GM19463 (cell line): Measurements from ENCODE around the gene ANKK1.

ENCODE experiments used
- ATAC-seq: cut with Tn5 transposase; IDR thresholded peaks from one replicate; pipeline ENCODE4 v1.9.1; 2021; ENCODE audit warnings: mild to moderate bottlenecking, moderate library complexity; ENCODE audit not compliant: unreplicated experiment

ANKK1 gene, protein sequence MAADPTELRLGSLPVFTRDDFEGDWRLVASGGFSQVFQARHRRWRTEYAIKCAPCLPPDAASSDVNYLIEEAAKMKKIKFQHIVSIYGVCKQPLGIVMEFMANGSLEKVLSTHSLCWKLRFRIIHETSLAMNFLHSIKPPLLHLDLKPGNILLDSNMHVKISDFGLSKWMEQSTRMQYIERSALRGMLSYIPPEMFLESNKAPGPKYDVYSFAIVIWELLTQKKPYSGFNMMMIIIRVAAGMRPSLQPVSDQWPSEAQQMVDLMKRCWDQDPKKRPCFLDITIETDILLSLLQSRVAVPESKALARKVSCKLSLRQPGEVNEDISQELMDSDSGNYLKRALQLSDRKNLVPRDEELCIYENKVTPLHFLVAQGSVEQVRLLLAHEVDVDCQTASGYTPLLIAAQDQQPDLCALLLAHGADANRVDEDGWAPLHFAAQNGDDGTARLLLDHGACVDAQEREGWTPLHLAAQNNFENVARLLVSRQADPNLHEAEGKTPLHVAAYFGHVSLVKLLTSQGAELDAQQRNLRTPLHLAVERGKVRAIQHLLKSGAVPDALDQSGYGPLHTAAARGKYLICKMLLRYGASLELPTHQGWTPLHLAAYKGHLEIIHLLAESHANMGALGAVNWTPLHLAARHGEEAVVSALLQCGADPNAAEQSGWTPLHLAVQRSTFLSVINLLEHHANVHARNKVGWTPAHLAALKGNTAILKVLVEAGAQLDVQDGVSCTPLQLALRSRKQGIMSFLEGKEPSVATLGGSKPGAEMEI

DNA sequence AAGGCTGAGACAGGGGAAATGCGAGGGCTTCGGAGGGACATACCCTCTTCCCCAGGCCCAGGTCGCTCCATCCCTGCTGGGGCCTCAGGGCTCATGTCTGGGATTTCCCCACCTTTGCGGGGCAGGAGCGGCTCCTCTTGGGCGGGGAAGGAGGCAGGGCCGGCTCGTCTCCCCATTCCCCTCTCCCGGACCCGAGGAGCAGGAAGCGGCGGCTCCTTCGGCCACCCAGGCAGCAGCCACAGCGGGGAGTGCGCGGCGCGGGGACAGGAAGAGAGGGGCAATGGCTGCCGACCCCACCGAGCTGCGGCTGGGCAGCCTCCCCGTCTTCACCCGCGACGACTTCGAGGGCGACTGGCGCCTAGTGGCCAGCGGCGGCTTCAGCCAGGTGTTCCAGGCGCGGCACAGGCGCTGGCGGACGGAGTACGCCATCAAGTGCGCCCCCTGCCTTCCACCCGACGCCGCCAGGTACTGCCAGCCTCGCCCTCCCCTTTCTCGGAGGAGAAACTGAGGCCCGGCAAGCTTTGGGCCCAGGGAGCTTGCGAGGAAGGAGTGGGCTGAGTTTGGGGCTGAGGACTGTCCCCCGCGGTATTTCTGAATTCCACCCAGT lies at the start of gene ANKK1:
Gene ANKK1 (plus strand): TSS at position 175 of the 607 bp plus-strand sequence. CDS start 106 bp downstream, at position 281.
- no peak for ATAC-seq

DNA sequence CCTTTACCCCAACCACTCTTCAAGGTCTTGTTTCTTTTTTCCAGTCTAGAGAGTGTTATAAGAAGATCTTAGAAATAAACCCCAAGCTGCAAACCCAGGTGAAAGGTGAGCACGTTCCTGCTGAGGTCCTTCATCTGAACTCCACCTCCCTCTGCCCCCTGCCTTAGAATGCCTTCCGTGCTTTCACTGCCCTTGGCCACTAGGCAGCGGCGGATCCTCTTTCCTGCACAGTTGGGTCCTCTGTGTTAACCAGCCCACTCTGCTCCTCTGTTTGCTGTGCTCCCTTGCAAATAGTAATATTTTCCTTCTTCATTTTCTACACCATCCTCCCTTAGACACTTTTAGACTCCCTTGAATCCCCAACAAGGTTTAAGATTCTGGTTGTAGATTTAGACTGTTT lies 48.8 kb upstream of the ANKK1 start:
- no peak for ATAC-seq

DNA sequence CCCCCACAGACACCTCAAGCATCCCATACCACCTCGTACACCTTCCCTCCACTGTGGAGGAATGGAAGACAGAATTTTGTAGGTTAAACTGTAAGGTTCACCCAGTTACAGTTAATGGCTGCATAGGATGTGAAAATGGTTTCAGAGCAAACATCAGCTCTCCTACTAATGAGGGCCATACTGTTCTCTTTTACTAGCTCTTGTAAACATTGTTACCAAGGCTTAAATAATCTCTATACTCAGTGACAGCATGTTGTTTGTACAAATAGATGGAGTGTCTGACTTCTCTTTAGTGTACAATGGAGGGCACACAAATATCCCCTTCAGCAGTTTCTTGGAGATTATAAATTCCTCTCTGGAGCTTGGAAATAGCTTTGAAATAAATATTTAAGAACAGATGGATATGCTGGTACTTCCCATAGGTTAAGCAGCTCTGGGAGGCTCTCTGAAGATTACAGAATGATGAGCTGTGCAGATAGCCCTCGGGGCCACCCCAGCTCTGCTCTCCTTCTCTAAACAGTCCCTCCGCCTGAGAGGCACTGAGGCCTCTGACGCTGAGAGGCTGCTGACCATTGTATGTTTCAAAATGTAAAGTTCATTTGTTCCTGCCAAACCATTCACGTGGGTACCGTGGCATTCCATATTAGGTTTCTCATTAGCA lies 47.5 kb upstream of the ANKK1 start:
- no peak for ATAC-seq

DNA sequence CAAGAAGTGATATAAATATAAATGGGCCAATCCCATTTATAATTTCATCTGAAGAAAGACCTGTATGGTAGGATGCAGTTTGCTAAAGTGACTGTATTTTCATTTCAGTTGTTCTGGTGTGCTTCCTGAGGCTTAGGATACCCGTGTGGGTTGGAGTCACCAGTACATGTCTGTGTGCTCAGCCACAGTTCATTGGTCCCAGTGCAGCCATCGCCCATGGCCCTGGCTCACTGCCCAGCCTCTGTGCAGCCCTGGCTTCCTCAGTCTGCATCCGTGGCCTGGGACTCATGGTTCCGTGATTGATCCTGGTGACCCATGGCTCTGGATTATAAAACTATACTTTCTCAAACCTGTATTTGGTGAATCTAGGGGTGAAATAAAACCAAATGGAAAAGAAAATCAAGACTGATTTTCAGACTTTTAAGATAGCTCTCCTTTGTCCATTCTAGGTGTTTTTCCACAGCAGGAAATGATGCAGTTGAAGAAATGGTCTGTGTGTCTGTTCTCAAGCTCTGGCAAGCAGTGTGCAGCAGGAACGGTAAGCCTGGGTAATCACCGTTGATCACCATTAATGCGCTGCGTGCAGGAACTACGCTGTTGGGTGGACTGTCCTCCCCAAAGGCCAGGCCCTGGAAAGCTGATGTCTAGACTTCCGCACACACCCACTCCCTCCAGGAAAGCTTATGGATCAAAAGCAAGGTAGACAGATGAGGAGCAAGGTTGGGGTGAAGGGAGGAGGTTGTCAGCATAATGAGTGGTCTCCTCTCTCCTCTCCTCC lies 46.0 kb upstream of the ANKK1 start:
- ATAC-seq: no peak

DNA sequence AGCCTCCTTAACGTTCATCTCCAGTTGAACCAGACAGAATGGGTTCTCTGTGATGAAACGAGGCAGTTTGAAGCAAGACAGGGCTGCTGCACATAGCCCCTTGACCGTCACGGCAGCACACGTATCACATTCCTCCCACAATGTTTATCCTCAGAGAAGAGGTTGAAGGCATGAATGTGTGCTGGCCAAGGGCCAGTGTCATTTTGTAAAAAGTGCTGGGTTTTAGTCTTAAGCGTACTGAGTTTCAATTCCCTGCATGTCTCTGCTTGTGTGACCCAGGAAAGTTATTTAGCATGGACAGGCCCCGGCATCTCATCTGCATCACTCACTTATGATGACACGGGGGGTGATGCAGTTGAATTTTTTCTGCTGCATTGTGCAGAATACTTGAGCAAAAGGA lies 41.6 kb upstream of the ANKK1 start:
- ATAC-seq: no peak

DNA sequence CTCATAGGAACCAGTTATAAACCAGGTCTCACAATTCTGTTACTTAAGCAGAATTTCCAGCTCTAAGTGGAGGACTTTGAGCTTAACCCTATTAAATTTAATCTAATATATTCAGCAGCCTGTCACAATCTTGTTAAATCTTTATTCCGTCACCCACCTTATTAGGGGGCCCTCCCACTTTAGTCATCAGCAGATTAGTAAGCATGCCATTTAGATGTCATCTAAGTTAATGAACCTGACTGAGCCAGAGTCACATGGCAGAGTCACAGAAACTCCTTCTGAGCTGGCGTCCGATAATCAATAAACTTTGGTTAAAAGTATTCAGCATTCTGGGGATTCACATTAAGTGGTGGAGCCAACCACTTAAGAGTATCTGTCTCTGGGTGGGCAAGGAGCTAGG lies 38.1 kb upstream of the ANKK1 start:
- ATAC-seq: no peak

DNA sequence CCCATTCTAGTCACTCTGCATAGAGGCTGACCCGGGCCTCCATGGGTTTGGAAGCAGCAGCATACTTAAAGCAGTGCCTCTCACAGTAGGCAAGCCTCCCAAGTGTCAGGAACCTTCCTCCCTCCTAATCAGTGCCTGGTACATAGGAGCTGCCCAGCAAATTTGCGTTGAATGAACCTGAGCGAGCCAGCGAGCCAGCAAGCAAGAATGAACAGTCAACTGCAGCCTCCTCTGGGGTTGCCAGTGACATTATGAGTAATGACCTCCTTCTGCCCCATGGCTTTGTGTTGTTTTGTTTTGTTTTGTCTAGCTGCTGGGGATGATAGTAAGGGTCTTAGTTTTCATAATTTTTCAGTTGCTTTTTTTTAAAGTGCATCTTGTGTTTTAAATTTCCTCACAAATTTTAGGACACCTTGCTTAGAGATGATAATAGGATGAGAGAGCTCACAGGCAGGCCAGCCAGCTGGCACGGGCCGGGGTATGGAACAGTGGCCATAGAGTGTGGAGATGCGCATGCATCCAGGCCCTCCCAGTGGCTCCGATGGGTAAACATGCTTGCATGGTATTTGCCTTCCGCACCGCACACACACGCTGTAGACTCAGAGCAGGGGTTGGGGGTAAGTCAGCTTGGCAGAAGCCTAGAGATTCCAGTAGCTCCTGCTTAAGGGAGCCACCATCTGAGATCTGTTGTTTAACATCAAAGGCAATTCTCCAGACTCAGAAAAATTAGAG lies 37.1 kb upstream of the ANKK1 start:
- no peak for ATAC-seq

DNA sequence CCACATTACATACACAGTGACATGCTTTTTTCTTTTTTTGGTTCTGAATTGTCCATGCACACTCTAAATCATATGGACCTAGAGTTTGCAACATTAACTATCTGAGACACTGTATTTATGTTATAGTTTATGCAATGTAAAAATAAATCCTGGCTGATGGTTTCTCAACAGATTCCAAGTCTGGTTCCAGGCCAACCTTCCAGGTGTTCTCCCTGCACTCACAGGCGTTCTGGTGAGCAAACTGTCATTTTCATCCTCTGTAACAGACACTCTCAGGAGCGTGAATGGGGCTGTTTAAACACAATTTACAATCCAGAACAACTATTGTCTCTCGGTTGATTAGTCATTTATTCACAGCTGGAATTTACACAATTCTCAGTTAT lies 36.5 kb upstream of the ANKK1 start:
- no peak for ATAC-seq

DNA sequence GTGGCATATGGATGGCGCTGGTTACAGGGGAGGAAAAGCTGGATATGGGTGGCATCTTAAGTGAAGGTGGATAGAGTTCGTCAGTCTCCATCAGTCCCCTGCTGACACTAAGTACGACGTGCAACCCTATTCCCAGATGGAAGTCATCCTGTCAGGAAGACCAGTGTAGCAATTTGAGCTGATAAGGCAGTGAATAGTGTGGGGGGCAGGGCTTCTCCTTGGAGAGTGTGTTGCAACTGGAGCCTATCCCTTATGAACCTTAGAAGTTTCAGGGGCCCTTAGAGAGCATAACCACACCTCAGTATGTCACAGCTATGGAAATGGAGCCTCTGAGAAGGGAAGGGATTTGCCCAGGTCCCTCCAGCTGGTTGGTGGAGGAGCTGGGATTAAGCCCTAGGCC lies 36.1 kb upstream of the ANKK1 start:
- no peak for ATAC-seq

DNA sequence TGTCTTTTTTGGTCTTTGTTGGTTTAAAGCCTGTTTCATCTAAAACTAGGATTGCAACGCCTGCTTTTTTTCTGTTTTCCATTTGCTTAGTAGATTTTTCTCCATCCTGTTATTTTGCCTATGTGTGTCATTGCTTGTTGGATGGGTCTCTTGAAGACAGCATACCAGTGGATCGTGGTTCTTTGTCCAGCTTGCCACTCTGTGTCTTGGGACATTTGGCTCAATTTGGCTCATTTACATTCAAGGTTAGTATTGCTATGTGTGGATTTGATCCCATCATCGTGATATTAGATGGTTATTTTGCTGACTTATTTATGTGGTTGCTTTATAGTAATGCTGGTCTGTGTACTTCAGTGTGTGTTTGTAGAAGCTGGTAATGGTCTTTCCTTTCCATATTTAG lies 31.4 kb upstream of the ANKK1 start:
- no peak for ATAC-seq

DNA sequence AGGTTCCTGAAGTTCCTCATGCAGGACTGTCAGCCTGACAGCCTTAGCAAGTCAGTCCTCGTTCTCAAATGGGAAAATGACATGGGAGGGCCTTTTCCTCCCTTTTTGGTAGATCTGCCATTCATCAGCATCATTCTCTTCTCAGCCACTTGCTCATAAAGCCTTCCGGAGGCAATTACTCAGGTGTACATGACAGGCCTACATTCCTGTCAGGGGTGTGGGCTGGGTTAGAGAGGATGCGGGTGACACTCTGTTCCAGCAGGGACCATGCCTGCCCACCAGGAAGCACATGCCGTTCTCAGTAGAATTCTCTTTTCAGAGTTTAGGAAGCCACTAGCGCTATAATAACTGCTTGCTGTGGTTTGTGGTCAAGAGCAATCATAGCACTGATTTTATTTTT lies 24.2 kb upstream of the ANKK1 start:
- ATAC-seq: no peak

DNA sequence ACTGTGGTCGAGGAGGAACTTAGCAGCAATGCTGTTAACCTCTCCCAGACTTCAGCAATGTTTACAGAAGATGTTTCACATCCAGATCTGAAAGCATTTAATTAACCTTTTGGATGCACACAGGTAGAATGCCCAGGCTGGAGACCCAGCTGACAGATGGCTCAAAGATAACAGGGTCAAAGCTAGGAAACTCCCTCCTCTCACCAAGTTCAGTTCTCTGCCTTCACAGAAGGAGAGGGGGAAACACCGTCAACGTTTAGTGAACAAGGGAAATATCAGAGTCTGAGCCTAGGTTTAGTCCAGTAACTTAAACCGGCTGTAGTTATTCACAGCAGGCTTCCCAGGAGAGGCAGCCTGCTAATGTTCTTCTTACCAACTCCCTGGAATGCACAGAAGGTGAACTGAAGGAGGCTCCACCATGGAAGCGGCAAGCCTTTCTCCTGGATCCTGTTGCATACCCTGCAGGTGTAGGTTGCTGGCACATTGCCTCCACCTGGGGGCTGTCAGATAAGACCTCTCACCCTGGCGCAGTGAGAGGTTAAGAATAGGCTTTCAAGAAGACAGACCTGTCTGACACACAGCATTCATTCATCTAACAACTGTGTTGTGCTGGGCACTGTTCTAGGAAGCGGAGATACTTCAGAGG lies 23.5 kb upstream of the ANKK1 start:
- ATAC-seq: no peak

DNA sequence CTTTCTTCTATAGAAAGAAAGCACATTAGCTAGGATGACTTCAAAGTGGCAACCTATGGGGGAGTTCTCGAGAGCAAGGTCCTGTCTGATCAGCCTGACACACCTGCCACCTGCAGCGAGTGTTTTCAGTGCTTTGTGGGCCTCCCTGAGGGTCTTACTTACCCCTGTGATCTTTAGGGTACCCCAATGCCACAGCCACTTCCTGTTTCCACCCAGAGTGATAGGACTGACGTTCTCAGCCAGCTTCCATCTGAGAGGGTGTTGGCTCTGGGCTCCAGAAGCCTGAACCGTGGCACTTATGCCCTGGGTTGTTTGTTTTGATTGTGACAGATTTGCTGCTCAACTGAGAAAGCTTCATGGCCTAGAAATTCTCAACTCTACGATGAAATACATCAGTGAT lies 21.7 kb upstream of the ANKK1 start:
- ATAC-seq: no peak

DNA sequence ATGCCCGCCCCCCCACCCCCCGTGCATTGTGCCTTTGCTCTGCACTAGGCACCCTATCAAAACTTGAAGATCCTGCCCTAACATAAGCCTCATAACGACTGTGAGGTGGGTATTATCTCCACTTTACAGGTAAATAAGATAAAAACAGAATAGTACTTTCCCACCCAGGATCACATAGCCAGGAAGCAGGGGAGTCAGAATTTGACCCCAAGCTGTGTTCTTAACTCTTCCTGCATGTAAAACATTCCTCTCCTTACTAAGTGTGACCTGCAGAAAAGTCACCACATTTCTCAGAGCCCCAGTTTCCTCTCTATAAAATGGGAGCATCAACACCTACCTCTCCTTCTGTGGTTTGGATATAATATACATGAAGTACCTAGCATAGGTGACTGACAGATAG lies 18.2 kb upstream of the ANKK1 start:
- ATAC-seq: no peak

DNA sequence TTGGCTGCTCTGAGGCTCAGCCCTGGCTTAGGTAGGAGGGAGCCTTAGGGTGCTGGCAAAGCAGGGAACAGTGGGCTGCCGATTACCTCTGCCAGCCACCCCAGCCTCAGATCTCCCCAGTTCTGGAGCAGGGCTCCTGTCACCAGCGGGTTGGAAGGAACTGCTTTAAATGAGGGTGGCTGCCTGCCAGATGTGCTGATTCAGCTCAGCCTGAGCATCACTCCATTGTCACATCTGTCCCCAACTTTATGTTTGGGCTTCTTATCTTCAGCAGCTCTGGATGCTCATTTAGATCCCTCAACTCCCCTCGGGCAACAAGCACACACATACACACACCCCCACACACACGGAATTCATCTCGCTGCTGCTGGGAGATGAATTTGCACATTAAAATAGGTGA lies 16.9 kb upstream of the ANKK1 start:
- ATAC-seq: no peak

DNA sequence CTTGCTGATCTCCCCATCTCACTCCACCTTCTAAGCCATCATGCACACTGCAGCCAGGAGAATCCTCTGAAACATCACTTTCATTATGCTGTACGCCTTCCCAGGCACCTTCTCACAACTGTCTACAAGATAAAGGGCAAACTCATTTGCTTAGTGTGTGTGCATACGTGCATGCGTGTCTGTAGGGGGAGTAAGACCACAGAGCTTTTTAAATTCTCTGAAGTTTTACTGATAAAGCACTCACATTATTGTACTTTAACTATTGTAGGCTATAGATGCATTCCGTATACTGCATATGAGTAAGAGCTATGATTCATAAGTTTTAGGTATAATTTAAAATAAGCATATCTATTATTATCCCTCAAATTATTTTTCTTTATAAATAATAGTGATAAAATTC lies 15.3 kb upstream of the ANKK1 start:
- ATAC-seq: no peak

DNA sequence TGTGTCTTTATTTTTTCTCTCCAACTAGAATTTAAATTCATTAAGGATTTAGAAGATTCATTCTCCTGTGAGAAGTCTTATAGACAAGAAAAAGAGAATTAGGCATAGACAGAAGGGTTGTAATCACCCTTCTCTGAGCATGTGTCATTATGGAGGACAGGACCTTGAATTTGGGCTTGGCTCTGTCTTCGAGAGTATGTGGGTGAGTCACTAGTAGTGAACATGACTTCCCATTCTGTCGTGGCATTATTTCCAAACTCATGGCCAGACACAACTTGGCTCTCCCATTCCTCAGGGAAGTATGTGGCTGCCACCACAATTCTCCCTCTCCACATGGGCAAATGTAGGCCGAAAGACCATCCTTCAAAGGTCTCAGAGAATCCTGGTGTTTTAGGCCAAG lies 14.3 kb upstream of the ANKK1 start:
- no peak for ATAC-seq

DNA sequence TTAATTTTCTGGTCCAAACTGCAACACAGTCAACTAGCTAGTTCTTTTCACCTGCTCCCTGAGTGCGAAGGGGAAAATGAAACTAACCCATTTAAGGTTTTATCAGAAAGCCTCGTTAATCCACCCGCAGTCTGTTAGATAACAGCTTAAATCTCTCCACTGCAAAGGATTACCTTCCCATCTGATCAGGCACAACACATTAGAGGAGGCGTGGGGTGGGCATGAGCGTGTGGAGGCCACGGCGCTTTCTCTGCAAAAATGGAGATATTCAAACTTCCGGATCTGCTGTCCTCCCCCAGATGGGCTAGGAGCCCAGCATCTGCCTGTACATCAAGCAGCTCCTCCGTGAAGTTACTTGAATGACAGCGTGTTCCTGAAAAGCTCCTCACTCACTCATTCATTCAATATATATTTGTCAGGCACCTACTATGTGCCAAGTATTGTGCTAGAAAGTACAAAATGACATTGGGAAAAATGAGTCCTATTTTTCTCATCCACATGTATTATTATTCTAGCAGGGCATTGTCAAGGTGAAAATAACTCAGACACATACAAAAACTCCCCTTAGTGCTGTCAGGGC lies 13.5 kb upstream of the ANKK1 start:
- ATAC-seq: no peak

DNA sequence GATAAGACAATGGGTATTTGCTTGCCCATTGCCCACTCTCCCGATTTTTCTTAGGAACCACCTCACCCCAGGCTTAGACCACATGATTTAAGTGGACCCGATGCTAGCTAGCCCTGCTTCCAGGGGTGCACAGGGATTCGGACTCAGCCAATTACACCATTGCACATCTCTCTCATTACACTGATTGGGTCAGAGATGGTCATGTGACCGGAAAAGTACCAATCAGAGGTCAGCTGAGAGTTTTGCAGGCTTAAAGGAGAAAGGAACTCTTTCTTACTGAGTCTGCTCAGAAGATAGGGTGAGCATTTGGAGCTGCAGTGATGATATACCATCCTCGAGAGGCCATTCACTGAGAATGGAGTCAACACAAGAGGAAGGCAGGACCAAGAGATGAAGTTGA lies 12.2 kb upstream of the ANKK1 start:
- ATAC-seq: no peak
